MM.1S (cell line): ENCODE measurements around the gene CD86.

ENCODE experiments used
- DNase-seq: peaks from one replicate; pipeline ENCODE4 v3.0.0-alpha.2; 2015
- H2AFZ ChIP-seq: fragments of 300-600 bp; sonication (generic); 2 replicates; pipeline ENCODE4 v1.6.0; 2016; ENCODE audit warnings: antibody characterized with exemption, low read length
- H3F3A ChIP-seq: fragments of 300-600 bp; sonication (generic); 2 replicates; pipeline ENCODE4 v1.6.1; 2016; ENCODE audit warnings: mild to moderate bottlenecking, antibody characterized with exemption, low read length, moderate library complexity, mixed read lengths; ENCODE audit not compliant: insufficient read depth
- H3K27ac ChIP-seq: fragments of 300-600 bp; sonication (generic); 2 replicates; pipeline ENCODE4 v1.5.1; 2016; ENCODE audit warnings: mild to moderate bottlenecking, low read length
- H3K27me3 ChIP-seq: fragments of 300-600 bp; sonication (generic); replicated peaks from 2 replicates; pipeline ENCODE4 v1.6.0; 2016; ENCODE audit warnings: low read length; ENCODE audit not compliant: insufficient read depth
- H3K36me3 ChIP-seq: fragments of 300-600 bp; sonication (generic); replicated peaks from 2 replicates; pipeline ENCODE4 v1.6.1; 2016; ENCODE audit warnings: mild to moderate bottlenecking, low read length, mixed read lengths; ENCODE audit not compliant: insufficient read depth
- H3K4me1 ChIP-seq: fragments of 300-600 bp; sonication (generic); 2 replicates; pipeline ENCODE4 v1.6.1; 2016; ENCODE audit warnings: low read length, mixed read lengths
- H3K4me2 ChIP-seq: fragments of 300-600 bp; sonication (generic); 2 replicates; pipeline ENCODE4 v1.6.0; 2016; ENCODE audit warnings: low read depth, low read length
- H3K4me3 ChIP-seq: fragments of 300-600 bp; sonication (generic); 2 replicates; pipeline ENCODE4 v1.5.1; 2016; ENCODE audit warnings: low read length, mixed read lengths
- H3K79me2 ChIP-seq: fragments of 300-600 bp; sonication (generic); 2 replicates; pipeline ENCODE4 v1.6.1; 2016; ENCODE audit warnings: mixed run types, low read length, mixed read lengths
- H3K9ac ChIP-seq: fragments of 300-600 bp; sonication (generic); 2 replicates; pipeline ENCODE4 v1.6.1; 2016; ENCODE audit warnings: low read length, mixed read lengths
- H3K9me2 ChIP-seq: fragments of 300-600 bp; sonication (generic); replicated peaks from 2 replicates; pipeline ENCODE4 v1.6.1; 2016; ENCODE audit warnings: mild to moderate bottlenecking, low read length, mixed read lengths; ENCODE audit not compliant: insufficient read depth
- H3K9me3 ChIP-seq: fragments of 300-600 bp; sonication (generic); replicated peaks from 2 replicates; pipeline ENCODE4 v1.6.1; 2016; ENCODE audit warnings: mild to moderate bottlenecking, low read length, mixed read lengths; ENCODE audit not compliant: insufficient read depth
- H4K20me1 ChIP-seq: fragments of 300-600 bp; sonication (generic); 2 replicates; pipeline ENCODE4 v1.6.1; 2016; ENCODE audit warnings: mild to moderate bottlenecking, low read length, moderate library complexity, mixed read lengths; ENCODE audit not compliant: insufficient read depth
- CTCF ChIP-seq: fragments of 300-600 bp; sonication (generic); IDR thresholded peaks from 2 replicates; pipeline ENCODE4 v1.5.1; 2016; ENCODE audit warnings: antibody characterized with exemption, low read length, mixed read lengths
- EZH2 ChIP-seq: fragments of 300-600 bp; sonication (generic); optimal IDR thresholded peaks from 2 replicates; pipeline ENCODE3; 2017; ENCODE audit warnings: low read depth, mild to moderate bottlenecking, antibody characterized with exemption, low read length, mixed read lengths
- EZH2phosphoT487 ChIP-seq: fragments of 300-600 bp; sonication (generic); IDR thresholded peaks from 2 replicates; pipeline ENCODE4 v1.6.1; 2018; ENCODE audit warnings: antibody characterized with exemption, low read length

The CD86 gene

GRCh38 chr3:122021037-122021436 is 34.1 kb upstream of the CD86 start:
- Histone ChIP-seq H2AFZ (no peak overlapping the region), H3K27me3 (no peaks in the 10 kb centered on the region), H3K9me2 (no peaks in the 10 kb centered on the region), H3F3A (peaks cover 26% of the 10 kb centered on the region), H4K20me1 (no peaks in the 10 kb centered on the region), H3K9me3 (no peaks in the 10 kb centered on the region), H3K27ac (no peak overlapping the region), H3K79me2 (peaks cover 43% of the 10 kb centered on the region), H3K36me3 (no peaks in the 10 kb centered on the region), H3K4me1 (peaks cover 35% of the 10 kb centered on the region), H3K9ac (peak overlapping the region; percentile 74; the same call in 1 of the 2 replicates), H3K4me3 (peak overlapping the region; percentile 92), H3K4me2 (peak overlapping the region; percentile 97)
- no peak for TF ChIP-seq EZH2phosphoT487
- TF ChIP-seq CTCF: no peak
- TF ChIP-seq EZH2: no peak
- no peak for DNase-seq

- Histone ChIP-seq H2AFZ (peak within 1 kb of the TSS; percentile 90), H3K9ac (peak within 1 kb of the TSS; percentile 74), H4K20me1 (no peaks in the 10 kb centered on the region)
Measured at GRCh38 chr3:122021811-122022401, 33.3 kb upstream of the CD86 start, which contains the start of gene ILDR1. ILDR1 (minus strand) TSS chr3:122022247; CDS start chr3:122022077, 170 bp downstream.

GRCh38 chr3:122023335-122023910 is 31.7 kb upstream of the CD86 start:
- no peaks in the 10 kb centered on the region for H3K36me3 ChIP-seq
- no peak overlapping the region for H3K4me2 ChIP-seq
- H3K9me3 ChIP-seq: no peaks in the 10 kb centered on the region
- H4K20me1 ChIP-seq: no peaks in the 10 kb centered on the region
- TF ChIP-seq EZH2 (no peak), CTCF (no peak), EZH2phosphoT487 (no peak)
- peaks cover 46% of the 10 kb centered on the region for H3K79me2 ChIP-seq
- no peak overlapping the region for H3K27ac ChIP-seq
- DNase-seq: no peak
- H3K9ac ChIP-seq: no peak overlapping the region
- H3K4me3 ChIP-seq: no peak overlapping the region
- H3K4me1 ChIP-seq: peaks cover 44% of the 10 kb centered on the region
- peaks cover 28% of the 10 kb centered on the region for H3F3A ChIP-seq
- no peaks in the 10 kb centered on the region for H3K9me2 ChIP-seq
- no peak overlapping the region for H2AFZ ChIP-seq
- no peaks in the 10 kb centered on the region for H3K27me3 ChIP-seq

More at GRCh38 chr3:122021811-122022401, 33.3 kb upstream of the CD86 start, which contains the start of gene ILDR1:
- Histone ChIP-seq H3K79me2 (peaks cover 41% of the 10 kb centered on the region), H3K4me3 (peak within 1 kb of the TSS; percentile 92), H3K36me3 (no peaks in the 10 kb centered on the region), H3K9me3 (no peaks in the 10 kb centered on the region), H3K4me2 (peak within 1 kb of the TSS; percentile 97), H3K27ac (peak within 1 kb of the TSS; percentile 44; the same call in 1 of the 2 replicates), H3K27me3 (no peaks in the 10 kb centered on the region), H3K9me2 (no peaks in the 10 kb centered on the region), H3K4me1 (peaks cover 43% of the 10 kb centered on the region), H3F3A (peaks cover 28% of the 10 kb centered on the region)
- DNase-seq: peak; percentile 80
- TF ChIP-seq CTCF: peak; percentile 9; the same call in 1 of the 2 replicates
- no peak for TF ChIP-seq EZH2
